SK-N-SH (cell line): ENCODE measurements around the gene POLR3GL.

Experiments used
- CHD2 ChIP-seq: fragments of 150-350 bp; IDR thresholded peaks from 2 replicates; pipeline ENCODE4 v1.6.1; 2018; ENCODE audit warnings: low read length; ENCODE audit not compliant: partially characterized antibody
- EP300 ChIP-seq, 2 experiments: IDR thresholded peaks; 2 replicates each; pipeline versions ENCODE4 v1.4.0 to v1.6.1; 2012; ENCODE audit warnings: borderline replicate concordance in 1 of 2, low read depth in 1 of 2, low read length in 1 of 2
- EZH2phosphoT487 ChIP-seq: fragments of 200-600 bp; sonication (generic); IDR thresholded peaks from 2 replicates; pipeline ENCODE4 v1.6.1; 2017; ENCODE audit warnings: low read depth, mixed run types, mild to moderate bottlenecking, antibody characterized with exemption, moderate library complexity, borderline replicate concordance
- FOXM1 ChIP-seq: IDR thresholded peaks from 2 replicates; pipeline ENCODE4 v1.4.0; 2012; ENCODE audit warnings: low read depth, mild to moderate bottlenecking
- GABPA ChIP-seq: IDR thresholded peaks from 2 replicates; pipeline ENCODE4 v1.4.0; 2012; ENCODE audit warnings: low read depth, mild to moderate bottlenecking
- MAX ChIP-seq: IDR thresholded peaks from 2 replicates; pipeline ENCODE4 v1.4.0; 2012; ENCODE audit warnings: low read depth
- POLR2AphosphoS5 ChIP-seq: IDR thresholded peaks from 2 replicates; pipeline ENCODE4 v1.6.1; 2012; ENCODE audit warnings: low read depth, low read length
- RAD21 ChIP-seq: IDR thresholded peaks from 2 replicates; pipeline ENCODE4 v1.6.1; 2012; ENCODE audit warnings: mild to moderate bottlenecking, low read length
- RFX5 ChIP-seq: IDR thresholded peaks from 2 replicates; pipeline ENCODE4 v1.6.1; 2012; ENCODE audit warnings: mild to moderate bottlenecking, improper control_type of control experiment, low read length
- TAF1 ChIP-seq: IDR thresholded peaks from 2 replicates; pipeline ENCODE4 v1.6.1; 2012; ENCODE audit warnings: low read depth, mild to moderate bottlenecking, low read length, moderate library complexity, borderline replicate concordance
- TF ChIP-seq, protein P1 (sequence below): fragments of 200-600 bp; sonication (generic); IDR thresholded peaks from 2 replicates; pipeline ENCODE4 v1.6.1; 2017; ENCODE audit warnings: antibody characterized with exemption, mild to moderate bottlenecking, moderate library complexity
- TF ChIP-seq, protein P2 (sequence below): IDR thresholded peaks from 2 replicates; pipeline ENCODE4 v1.4.0; 2012; ENCODE audit warnings: low read depth, borderline replicate concordance

DNA sequence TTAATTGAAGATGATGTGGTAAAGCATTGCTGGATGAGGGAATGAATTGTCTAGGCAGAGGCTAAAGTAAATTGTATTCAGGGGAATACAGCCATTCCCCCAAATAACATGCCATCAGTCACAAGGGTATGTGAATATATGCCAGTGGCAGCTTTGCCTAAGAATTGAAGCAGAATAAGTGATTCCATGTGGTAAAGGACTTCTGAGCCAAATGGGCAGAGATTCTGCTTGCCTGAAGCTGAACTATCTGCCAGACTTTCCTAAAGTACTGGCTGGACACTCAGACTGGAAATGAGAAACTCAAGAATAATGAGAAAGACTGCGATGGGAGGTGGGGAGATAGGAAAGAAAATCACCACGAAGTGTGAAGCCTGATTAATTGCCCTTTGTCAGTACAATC, 9.1 kb upstream of the POLR3GL start:
- TF ChIP-seq, protein P1, sequence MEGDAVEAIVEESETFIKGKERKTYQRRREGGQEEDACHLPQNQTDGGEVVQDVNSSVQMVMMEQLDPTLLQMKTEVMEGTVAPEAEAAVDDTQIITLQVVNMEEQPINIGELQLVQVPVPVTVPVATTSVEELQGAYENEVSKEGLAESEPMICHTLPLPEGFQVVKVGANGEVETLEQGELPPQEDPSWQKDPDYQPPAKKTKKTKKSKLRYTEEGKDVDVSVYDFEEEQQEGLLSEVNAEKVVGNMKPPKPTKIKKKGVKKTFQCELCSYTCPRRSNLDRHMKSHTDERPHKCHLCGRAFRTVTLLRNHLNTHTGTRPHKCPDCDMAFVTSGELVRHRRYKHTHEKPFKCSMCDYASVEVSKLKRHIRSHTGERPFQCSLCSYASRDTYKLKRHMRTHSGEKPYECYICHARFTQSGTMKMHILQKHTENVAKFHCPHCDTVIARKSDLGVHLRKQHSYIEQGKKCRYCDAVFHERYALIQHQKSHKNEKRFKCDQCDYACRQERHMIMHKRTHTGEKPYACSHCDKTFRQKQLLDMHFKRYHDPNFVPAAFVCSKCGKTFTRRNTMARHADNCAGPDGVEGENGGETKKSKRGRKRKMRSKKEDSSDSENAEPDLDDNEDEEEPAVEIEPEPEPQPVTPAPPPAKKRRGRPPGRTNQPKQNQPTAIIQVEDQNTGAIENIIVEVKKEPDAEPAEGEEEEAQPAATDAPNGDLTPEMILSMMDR = no peak
- no peak for TF ChIP-seq RFX5
- no peak for TF ChIP-seq EP300 (IDR thresholded peaks at IDR 0.05; ENCODE audit: borderline replicate concordance in 1 of 2, low read depth in 1 of 2, low read length in 1 of 2)
- TF ChIP-seq TAF1 = no peak
- no peak for TF ChIP-seq RAD21
- no peak for TF ChIP-seq CHD2
- no peak for TF ChIP-seq EZH2phosphoT487
- no peak for TF ChIP-seq POLR2AphosphoS5
- TF ChIP-seq MAX = no peak
- no peak for TF ChIP-seq GABPA
- TF ChIP-seq FOXM1 = no peak
- TF ChIP-seq, protein P2, sequence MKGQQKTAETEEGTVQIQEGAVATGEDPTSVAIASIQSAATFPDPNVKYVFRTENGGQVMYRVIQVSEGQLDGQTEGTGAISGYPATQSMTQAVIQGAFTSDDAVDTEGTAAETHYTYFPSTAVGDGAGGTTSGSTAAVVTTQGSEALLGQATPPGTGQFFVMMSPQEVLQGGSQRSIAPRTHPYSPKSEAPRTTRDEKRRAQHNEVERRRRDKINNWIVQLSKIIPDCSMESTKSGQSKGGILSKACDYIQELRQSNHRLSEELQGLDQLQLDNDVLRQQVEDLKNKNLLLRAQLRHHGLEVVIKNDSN = no peak
